Heart right ventricle (tissue), 16 donors: ENCODE measurements around the gene DES. TPM values are rescaled to one million over a fixed set of nuclear protein-coding genes. Genes with fewer than 3 reads are reported as not detected.

Source experiments
- ATAC-seq, 8 donors: fragments of 200-7000 bp; cut with Tn5 transposase; one replicate each; pipeline ENCODE4 v1.9.1; 2020; ENCODE audit warnings: mild to moderate bottlenecking in 8 of 8, moderate library complexity in 8 of 8, moderate number of reproducible peaks in 1 of 8
- DNase-seq, 2 donors: peaks; one replicate each; pipeline ENCODE4 v3.0.0-alpha.2; 2020
- H3K27ac ChIP-seq, 10 donors: fragments of 200-600 bp; sonication (generic) in 2 of 10; one replicate each; pipeline versions ENCODE4 v1.5.0 to v1.8.0; 2020 to 2022; ENCODE audit warnings: mild to moderate bottlenecking in 3 of 10
- H3K27me3 ChIP-seq, 7 donors: fragments of 200-600 bp; one replicate each; pipeline ENCODE4 v1.8.0; 2021 to 2022; ENCODE audit warnings: mild to moderate bottlenecking in 2 of 7
- H3K36me3 ChIP-seq, 9 donors: fragments of 200-600 bp; sonication (generic) in 1 of 9; one replicate each; pipeline versions ENCODE4 v1.5.0 to v1.8.0; 2020 to 2022; ENCODE audit warnings: mild to moderate bottlenecking in 2 of 9
- H3K4me1 ChIP-seq, 9 donors: fragments of 200-600 bp; sonication (generic) in 1 of 9; one replicate each; pipeline versions ENCODE4 v1.5.0 to v1.8.0; 2020 to 2022; ENCODE audit warnings: mild to moderate bottlenecking in 4 of 9
- H3K4me3 ChIP-seq, 10 donors: fragments of 200-600 bp; sonication (generic) in 2 of 10; one replicate each; pipeline versions ENCODE4 v1.5.0 to v1.8.0; 2020 to 2022; ENCODE audit warnings: mild to moderate bottlenecking in 7 of 10, moderate library complexity in 2 of 10
- H3K9me3 ChIP-seq, 11 donors: fragments of 200-600 bp in 10 of 11; sonication (generic) in 2 of 11; one replicate each; pipeline versions ENCODE4 v1.5.0 to v1.8.0; 2013 to 2022; ENCODE audit warnings: mild to moderate bottlenecking in 2 of 11, control low read depth in 1 of 11, moderate library complexity in 1 of 11
- WGBS, 2 donors: extraction: QIAGEN DNeasy Blood & Tissue Kit; methylation state at CpG; one replicate each; pipeline ENCODE4 v1.1.7; 2013; ENCODE audit warnings: inconsistent platforms in 1 of 2; 5-methylcytosine and 5-hydroxymethylcytosine counted together
- intact Hi-C, 10 donors: fragments of 100-400 bp; cut with DNase I; formaldehyde crosslinking; loops; one replicate each; pipeline versions ENCODE4 v1.11.1 to v1.14.2; 2022
- polyA plus RNA-seq, 2 donors: library from polyadenylated mRNA; stranded (reverse); fragments of 200-250 nt; gene quantifications; one replicate each; pipeline ENCODE4 v1.2.3, GENCODE V29; 2013
- total RNA-seq, 10 donors: library from RNA; stranded (reverse); fragmentation: NEBNext Ultra II Directional in 3 of 10; extraction: Animal tissue kit (Norgen Biotek cat#: 25700) in 3 of 10; gene quantifications; one replicate each; pipeline versions ENCODE4 v1.2.1 to v1.2.4, GENCODE V29; 2021 to 2023
- TF ChIP-seq, protein P1 (sequence below), 9 donors: fragments of 200-600 bp; sonication (generic) in 2 of 9; IDR thresholded peaks; one replicate each; pipeline versions ENCODE4 v1.5.0 to v1.8.0; 2021 to 2022; ENCODE audit warnings: antibody characterized with exemption in 9 of 9, mild to moderate bottlenecking in 5 of 9, moderate library complexity in 1 of 9
- donor health status: Arrhythmogenic right ventricular cardiomyopathy.
- donor health status: ischemic (EF 13 %, LVEDD 7.1; RV severe dilation, severe dysfunction).
- donor health status: healthy with polysubstance abuse.
- donor health status: DM: no; HTN: yes; CAD: no.
- donor health status: DM: no; HTN: no; CAD: no.
- donor health status: ischemic (EF 25% LVEDD 6.9; RV normal size, moderate dysfunction).
- donor health status: ischemic (EF 25% LVEDD 5.7; RV mildly dilated, moderate dysfunction).
- donor health status: healthy.
- donor health status: DM: yes; HTN: yes; CAD: no.
- donor health status: Ischemic cardiomyopathy.
- donor health status: ischemic (EF 35%, LVEDD 5.7; RV mildly dilated, moderate dysfunction).
- donor health status: nonischemic (EF 11% LVEDD 7.7; RV severe dilation, severe dysfunction).
- donor health status: DM: yes; HTN: yes; CAD: no.
- donor health status: PGD.
- donor health status: ischemic (EF 29% LVEDD 5.4; RV normal size, mild dysfunction).
- donor health status: nonischemic (EF 23%, LVEDD 6.1; RV moderate dilation, normal function).

Gene DES
- total and polyA plus RNA-seq, 12 donors = 12,560 to 18,019 (median 15,816) TPM

GRCh38 chr2:219429958-219430606 is 11.9 kb downstream of the DES start:
- 82 to 89% methylated on average over 7 of the region's 7 CpGs for WGBS, 2 donors
- Histone ChIP-seq H3K27me3 (peaks cover 0 to 25% (median 13%) of the 10 kb centered on the region in 7 donors), H3K36me3 (peaks cover 0 to 22% (median 0%) of the 10 kb centered on the region in 9 donors), H3K27ac (peak overlapping the region in 9 of 10 donors; percentile 24 to 84 (median 75)), H3K4me1 (peaks cover 0 to 24% (median 3%) of the 10 kb centered on the region in 9 donors), H3K9me3 (no peaks in the 10 kb centered on the region), H3K4me3 (no peak overlapping the region)
- peak in 2 of 8 donors; percentile 1 to 2 for ATAC-seq
- TF ChIP-seq, protein P1, sequence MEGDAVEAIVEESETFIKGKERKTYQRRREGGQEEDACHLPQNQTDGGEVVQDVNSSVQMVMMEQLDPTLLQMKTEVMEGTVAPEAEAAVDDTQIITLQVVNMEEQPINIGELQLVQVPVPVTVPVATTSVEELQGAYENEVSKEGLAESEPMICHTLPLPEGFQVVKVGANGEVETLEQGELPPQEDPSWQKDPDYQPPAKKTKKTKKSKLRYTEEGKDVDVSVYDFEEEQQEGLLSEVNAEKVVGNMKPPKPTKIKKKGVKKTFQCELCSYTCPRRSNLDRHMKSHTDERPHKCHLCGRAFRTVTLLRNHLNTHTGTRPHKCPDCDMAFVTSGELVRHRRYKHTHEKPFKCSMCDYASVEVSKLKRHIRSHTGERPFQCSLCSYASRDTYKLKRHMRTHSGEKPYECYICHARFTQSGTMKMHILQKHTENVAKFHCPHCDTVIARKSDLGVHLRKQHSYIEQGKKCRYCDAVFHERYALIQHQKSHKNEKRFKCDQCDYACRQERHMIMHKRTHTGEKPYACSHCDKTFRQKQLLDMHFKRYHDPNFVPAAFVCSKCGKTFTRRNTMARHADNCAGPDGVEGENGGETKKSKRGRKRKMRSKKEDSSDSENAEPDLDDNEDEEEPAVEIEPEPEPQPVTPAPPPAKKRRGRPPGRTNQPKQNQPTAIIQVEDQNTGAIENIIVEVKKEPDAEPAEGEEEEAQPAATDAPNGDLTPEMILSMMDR (IDR thresholded peaks at IDR 0.05) = no peak
- DNase-seq = no peak
- intact Hi-C loops = loop anchor here in 1 of 10 donors (2.0 kb wide), 1 partner anchor 25 kb away; no protein-coding TSS in a partner anchor

- peak; percentile 60 to 78 (median 70) for ATAC-seq
- intact Hi-C loops = loop anchor here in 1 of 10 donors (2.0 kb wide), 1 partner anchor 26 kb away; no protein-coding TSS in a partner anchor
These were observed 12.7 kb downstream of the DES start for GRCh38 chr2:219430633-219431615.

DNA sequence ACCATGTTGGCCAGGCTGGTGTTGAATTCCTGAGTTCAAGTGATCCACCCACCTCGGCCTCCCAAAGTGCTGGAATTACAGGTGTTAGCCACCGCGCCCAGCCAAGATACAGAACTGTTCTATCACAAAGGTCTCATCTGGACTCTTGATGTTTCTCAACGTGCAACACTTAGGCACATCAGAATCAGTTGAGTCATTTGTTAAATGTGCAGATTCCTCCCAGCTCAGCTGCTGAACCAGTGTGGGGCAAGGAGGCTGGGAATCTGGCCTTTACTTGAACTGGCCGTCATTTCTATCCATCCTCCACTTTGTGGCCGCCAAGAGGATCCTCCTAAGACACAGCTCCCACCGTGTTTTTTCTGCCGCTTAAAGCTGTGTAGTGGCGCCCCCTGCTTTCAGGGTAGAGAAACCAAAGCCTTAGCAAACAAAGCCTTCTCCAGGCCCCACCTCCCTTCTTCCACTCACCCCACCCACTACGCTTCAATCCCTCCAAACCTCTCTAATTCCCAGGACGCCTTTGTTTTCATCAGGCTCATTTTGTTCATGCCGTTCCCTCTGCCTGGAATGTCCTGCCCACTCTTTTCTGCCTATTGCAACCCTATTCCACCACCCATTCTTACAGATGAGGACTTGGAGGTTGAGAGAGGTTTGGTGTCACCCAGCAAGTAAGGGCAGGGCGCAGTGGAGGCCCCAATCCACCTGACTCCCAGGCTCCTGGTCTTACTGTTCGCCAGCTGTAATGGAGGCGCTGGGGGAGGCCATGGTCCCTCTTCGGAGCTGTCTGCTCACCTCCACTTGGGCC is 15.7 kb downstream of the DES start:
- Histone ChIP-seq H3K9me3 (no peaks in the 10 kb centered on the region), H3K36me3 (no peaks in the 10 kb centered on the region), H3K27ac (peak overlapping the region; percentile 84 to 99 (median 92)), H3K4me1 (peaks cover 3 to 52% (median 8%) of the 10 kb centered on the region in 9 donors), H3K4me3 (peak overlapping the region in 9 of 10 donors; percentile 33 to 59 (median 53)), H3K27me3 (peaks cover 0 to 47% (median 25%) of the 10 kb centered on the region in 7 donors)
- ATAC-seq (peak in 7 of 8 donors; percentile 9 to 48 (median 33)), DNase-seq (no peak)
- WGBS, 2 donors = 47 to 59% methylated on average over 16 of the region's 16 CpGs
- TF ChIP-seq, protein P1 (IDR thresholded peaks at IDR 0.05) = peak in 7 of 9 donors; percentile 15 to 55 (median 45)
- intact Hi-C loops = loop anchor here in 4 of 10 donors (1.0 to 2.0 kb wide), 5 partner anchors 19 to 31 kb away; no protein-coding TSS in a partner anchor

More at GRCh38 chr2:219430633-219431615, 12.7 kb downstream of the DES start:
- Histone ChIP-seq H3K4me1 (peaks cover 0 to 33% (median 6%) of the 10 kb centered on the region in 9 donors), H3K27ac (peak overlapping the region in 9 of 10 donors; percentile 24 to 84 (median 75)), H3K36me3 (peaks cover 0 to 14% (median 0%) of the 10 kb centered on the region in 9 donors), H3K9me3 (no peaks in the 10 kb centered on the region), H3K27me3 (peaks cover 0 to 33% (median 21%) of the 10 kb centered on the region in 7 donors), H3K4me3 (no peak overlapping the region)
- TF ChIP-seq, protein P1 (IDR thresholded peaks at IDR 0.05) = peak in 6 of 9 donors; percentile 19 to 51 (median 41)
- 40 to 42% methylated on average over 9 of the region's 9 CpGs for WGBS, 2 donors
- peak; percentile 52 to 67 for DNase-seq
